ENCODE data around the gene TMEM263.
A peak's percentile ranks its signal among the peaks of the same experiment; 100 is the strongest.
"Not testable (repeated sequence)": the region's sequence is repeated elsewhere in the genome, so short reads cannot be mapped to it uniquely, and the experiment has no call there.

TMEM263 gene

GRCh38 chr12:106987846-106988245 lies 32.1 kb downstream of the TMEM263 start:
- Mint-ChIP-seq H3K9me3 (peaks cover 17 to 24% of the 10 kb centered on the region in 2 donors), H3K27ac (peak overlapping the region; percentile 69 to 88), H3K4me1 (peaks cover 44% of the 10 kb centered on the region), H3K4me3 (peak overlapping the region; percentile 95 to 97), H3K27me3 (no peaks in the 10 kb centered on the region)
- DNase-seq (no peak), ATAC-seq (no peak)

GRCh38 chr12:106994579-106995220 lies 39.0 kb downstream of the TMEM263 start:
- Mint-ChIP-seq H3K4me1 (no peaks in the 10 kb centered on the region), H3K27ac (no peak overlapping the region), H3K9me3 (no peaks in the 10 kb centered on the region), H3K4me3 (no peak overlapping the region), H3K27me3 (no peaks in the 10 kb centered on the region)
- ATAC-seq, result no peak
- DNase-seq, result no peak

- H3K27me3 Mint-ChIP-seq, H3K4me1 Mint-ChIP-seq, ATAC-seq, H3K4me3 Mint-ChIP-seq, DNase-seq, H3K27ac Mint-ChIP-seq, H3K9me3 Mint-ChIP-seq: not testable (repeated sequence)
Observed at GRCh38 chr12:106996102-106996501, 40.4 kb downstream of the TMEM263 start.

DNA sequence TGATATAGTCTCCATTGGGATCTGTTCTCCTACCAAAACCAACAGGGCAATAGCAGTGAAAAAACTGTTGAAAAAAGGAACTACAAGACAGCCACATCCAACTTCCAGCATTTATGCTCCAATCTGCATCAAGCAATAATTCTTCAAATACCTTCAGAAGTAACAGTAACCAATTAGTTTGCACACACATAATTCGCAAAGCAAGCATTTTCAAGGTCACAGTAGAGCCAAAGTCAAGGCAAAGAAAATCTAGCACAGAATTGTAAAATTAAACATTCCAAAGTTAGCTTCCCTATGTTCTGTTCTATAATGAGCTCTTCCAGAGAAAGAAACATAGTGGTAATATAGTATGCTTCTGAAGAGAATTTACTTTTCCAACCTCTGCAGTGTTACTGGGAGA lies 42.2 kb downstream of the TMEM263 start:
- Mint-ChIP-seq H3K27me3 (no peaks in the 10 kb centered on the region), H3K4me3 (no peak overlapping the region), H3K9me3 (peaks cover 0 to 3% of the 10 kb centered on the region in 2 donors), H3K27ac (no peak overlapping the region), H3K4me1 (no peaks in the 10 kb centered on the region)
- ATAC-seq (no peak), DNase-seq (no peak)

DNA sequence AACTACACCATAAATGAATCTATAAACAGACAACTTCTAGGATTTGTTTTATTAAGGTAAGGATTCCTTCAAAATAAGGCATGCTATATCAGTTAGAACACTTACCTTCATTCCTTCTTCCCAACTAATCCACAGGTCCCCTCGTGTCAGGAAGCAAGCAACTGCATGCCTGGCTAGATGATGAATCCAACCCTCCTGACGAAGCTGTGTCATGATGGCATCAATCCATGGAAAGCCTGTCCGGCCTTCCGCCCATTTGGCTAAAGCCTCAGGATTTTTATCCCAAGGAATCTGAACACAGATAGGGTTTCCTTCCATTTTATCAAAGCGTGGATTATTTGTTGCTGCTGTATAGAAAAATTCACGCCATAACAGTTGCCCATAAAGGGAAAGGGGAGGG lies 43.7 kb downstream of the TMEM263 start:
- H3K9me3 Mint-ChIP-seq, result peaks cover 0 to 4% of the 10 kb centered on the region in 2 donors
- no peak overlapping the region for H3K27ac Mint-ChIP-seq
- no peaks in the 10 kb centered on the region for H3K27me3 Mint-ChIP-seq
- DNase-seq (no peak), ATAC-seq (no peak)
- no peak overlapping the region for H3K4me3 Mint-ChIP-seq
- no peaks in the 10 kb centered on the region for H3K4me1 Mint-ChIP-seq

GRCh38 chr12:107002665-107003064 lies 47.0 kb downstream of the TMEM263 start:
- not testable (repeated sequence) for H3K4me1 Mint-ChIP-seq, H3K4me3 Mint-ChIP-seq, H3K27me3 Mint-ChIP-seq, H3K27ac Mint-ChIP-seq, H3K9me3 Mint-ChIP-seq, ATAC-seq, DNase-seq

DNA sequence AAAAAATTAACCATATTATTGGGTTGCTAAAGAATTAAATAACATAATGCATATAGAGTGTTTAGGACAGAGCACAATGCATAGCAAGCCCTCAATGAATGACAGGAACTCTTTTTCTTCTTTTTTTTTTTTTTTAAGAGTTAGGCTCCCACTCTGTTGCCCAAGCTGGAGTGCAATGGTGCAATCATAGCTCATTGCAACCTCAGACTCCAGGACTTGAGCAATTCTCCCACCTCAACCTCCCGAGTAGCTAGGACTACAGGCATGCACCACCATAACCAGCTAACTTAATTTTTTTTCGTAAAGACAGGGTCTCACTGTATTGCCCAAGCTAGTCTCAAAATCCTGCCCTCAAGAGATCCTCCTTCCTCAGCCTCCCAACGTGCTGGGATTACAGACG lies 51.7 kb downstream of the TMEM263 start:
- Mint-ChIP-seq H3K9me3 (peaks cover 0 to 4% of the 10 kb centered on the region in 2 donors), H3K4me1 (no peaks in the 10 kb centered on the region), H3K4me3 (no peak overlapping the region), H3K27ac (no peak overlapping the region), H3K27me3 (no peaks in the 10 kb centered on the region)
- no peak for ATAC-seq
- DNase-seq, result no peak

GRCh38 chr12:107011519-107011918 lies 55.8 kb downstream of the TMEM263 start:
- DNase-seq (no peak), ATAC-seq (no peak)
- H3K27me3 Mint-ChIP-seq, result no peaks in the 10 kb centered on the region
- H3K27ac Mint-ChIP-seq, result no peak overlapping the region
- no peaks in the 10 kb centered on the region for H3K9me3 Mint-ChIP-seq
- no peaks in the 10 kb centered on the region for H3K4me1 Mint-ChIP-seq
- H3K4me3 Mint-ChIP-seq, result no peak overlapping the region

DNA sequence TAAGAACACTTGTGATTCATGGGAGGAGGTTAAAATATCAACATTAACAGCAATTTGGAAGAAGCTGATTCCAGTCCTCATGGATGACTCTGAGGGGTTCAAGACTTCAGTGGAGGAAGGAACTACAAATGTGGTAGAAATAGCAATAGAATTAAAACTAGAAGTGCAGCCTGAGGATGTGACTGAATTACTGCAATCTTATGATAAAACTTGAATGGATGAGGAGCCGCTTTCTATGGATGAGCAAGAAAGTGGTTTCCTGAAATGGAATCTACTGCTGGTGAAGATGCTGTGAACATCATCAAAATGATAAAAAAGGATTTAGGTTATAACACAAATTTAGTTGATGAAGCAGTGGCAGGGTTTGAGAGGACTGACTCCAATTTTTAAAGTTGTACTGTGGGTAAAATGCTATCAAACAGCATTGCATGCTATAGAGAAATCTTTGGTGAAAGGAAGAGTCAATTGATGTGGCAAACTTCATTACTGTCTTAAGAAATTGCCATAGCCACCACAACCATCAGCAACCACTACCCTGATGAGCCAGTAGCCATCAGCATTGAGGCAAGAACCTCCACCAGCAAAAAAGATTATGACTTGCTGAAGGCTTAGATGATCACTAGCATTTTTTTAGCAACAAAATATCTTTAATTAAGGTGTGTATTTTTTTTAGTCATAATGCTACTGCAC lies 57.2 kb downstream of the TMEM263 start:
- DNase-seq (no peak), ATAC-seq (no peak)
- Mint-ChIP-seq H3K27me3 (no peaks in the 10 kb centered on the region), H3K4me1 (no peaks in the 10 kb centered on the region), H3K4me3 (no peak overlapping the region), H3K9me3 (no peaks in the 10 kb centered on the region), H3K27ac (no peak overlapping the region)

DNA sequence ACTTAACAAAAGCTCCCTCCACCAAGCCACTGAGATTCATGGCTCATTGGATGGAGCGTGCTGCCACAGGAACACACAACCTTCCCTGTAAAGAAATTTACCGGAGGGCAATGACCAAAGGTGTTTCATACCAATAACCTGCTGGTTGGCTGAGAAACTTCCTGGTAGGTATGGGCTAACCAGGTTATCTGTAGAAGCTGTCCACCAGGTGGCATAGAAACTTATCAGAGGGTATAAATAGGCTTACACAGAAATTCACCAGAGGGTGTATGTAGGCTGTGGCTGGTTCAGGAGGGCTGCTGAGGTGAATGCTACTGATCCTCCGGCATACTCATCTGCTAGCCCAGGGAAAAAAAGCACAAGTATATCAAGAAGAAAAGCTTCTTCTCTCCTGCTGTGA lies 58.3 kb downstream of the TMEM263 start:
- ATAC-seq, result no peak
- H3K27me3 Mint-ChIP-seq, result no peaks in the 10 kb centered on the region
- H3K9me3 Mint-ChIP-seq, result no peaks in the 10 kb centered on the region
- DNase-seq, result no peak
- H3K4me3 Mint-ChIP-seq, result no peak overlapping the region
- no peak overlapping the region for H3K27ac Mint-ChIP-seq
- H3K4me1 Mint-ChIP-seq, result no peaks in the 10 kb centered on the region

- Mint-ChIP-seq H3K4me1 (no peaks in the 10 kb centered on the region), H3K27me3 (no peaks in the 10 kb centered on the region), H3K9me3 (no peaks in the 10 kb centered on the region), H3K4me3 (no peak overlapping the region), H3K27ac (no peak overlapping the region)
- DNase-seq (no peak), ATAC-seq (no peak)
Observed at GRCh38 chr12:107017042-107017441, 61.3 kb downstream of the TMEM263 start.

DNA sequence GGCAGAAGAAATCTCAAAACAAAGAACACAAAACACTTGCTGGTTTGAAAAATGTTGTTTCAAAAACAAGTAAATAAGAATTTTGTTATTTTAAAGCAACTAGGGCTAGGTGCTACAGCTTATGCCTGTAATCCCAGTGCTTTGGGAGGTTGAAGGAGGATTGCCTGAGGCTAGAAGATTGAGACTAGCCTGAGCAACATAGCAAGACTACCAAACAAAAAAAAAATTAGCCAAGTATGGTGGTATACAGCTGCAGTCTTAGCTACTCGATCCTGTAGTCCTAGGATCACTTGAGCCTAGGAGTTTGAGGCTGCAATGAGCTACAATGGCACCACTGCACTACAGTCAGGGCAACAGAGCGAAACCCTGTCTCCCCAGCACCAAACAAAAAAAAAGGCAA lies 63.8 kb downstream of the TMEM263 start:
- Mint-ChIP-seq H3K27me3 (no peaks in the 10 kb centered on the region), H3K4me1 (no peaks in the 10 kb centered on the region), H3K9me3 (no peaks in the 10 kb centered on the region), H3K4me3 (no peak overlapping the region), H3K27ac (no peak overlapping the region)
- no peak for DNase-seq
- ATAC-seq, result no peak
